ENCODE data around the gene STAMBPL1.
A peak's percentile ranks its signal among the peaks of the same experiment; 100 is the strongest.

The STAMBPL1 gene

GRCh38 chr10:88873757-88874156 lies 6.3 kb upstream of the STAMBPL1 start:
- Histone ChIP-seq H3K4me3 (no peak overlapping the region), H3K27ac (no peak overlapping the region)
- TF ChIP-seq, protein P1, sequence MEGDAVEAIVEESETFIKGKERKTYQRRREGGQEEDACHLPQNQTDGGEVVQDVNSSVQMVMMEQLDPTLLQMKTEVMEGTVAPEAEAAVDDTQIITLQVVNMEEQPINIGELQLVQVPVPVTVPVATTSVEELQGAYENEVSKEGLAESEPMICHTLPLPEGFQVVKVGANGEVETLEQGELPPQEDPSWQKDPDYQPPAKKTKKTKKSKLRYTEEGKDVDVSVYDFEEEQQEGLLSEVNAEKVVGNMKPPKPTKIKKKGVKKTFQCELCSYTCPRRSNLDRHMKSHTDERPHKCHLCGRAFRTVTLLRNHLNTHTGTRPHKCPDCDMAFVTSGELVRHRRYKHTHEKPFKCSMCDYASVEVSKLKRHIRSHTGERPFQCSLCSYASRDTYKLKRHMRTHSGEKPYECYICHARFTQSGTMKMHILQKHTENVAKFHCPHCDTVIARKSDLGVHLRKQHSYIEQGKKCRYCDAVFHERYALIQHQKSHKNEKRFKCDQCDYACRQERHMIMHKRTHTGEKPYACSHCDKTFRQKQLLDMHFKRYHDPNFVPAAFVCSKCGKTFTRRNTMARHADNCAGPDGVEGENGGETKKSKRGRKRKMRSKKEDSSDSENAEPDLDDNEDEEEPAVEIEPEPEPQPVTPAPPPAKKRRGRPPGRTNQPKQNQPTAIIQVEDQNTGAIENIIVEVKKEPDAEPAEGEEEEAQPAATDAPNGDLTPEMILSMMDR (IDR thresholded peaks at IDR 0.05), result no peak
- DNase-seq (ENCODE audit: low spot score), result no peak

GRCh38 chr10:88874281-88874680 lies 5.8 kb upstream of the STAMBPL1 start:
- no peak overlapping the region for H3K27ac ChIP-seq
- no peak overlapping the region for H3K4me3 ChIP-seq
- no peak for DNase-seq (ENCODE audit: low spot score)
- TF ChIP-seq, protein P1 (IDR thresholded peaks at IDR 0.05), result no peak

- Histone ChIP-seq H3K4me3 (no peak overlapping the region), H3K27ac (no peak overlapping the region)
- TF ChIP-seq, protein P1 (IDR thresholded peaks at IDR 0.05), result no peak
- no peak for DNase-seq (ENCODE audit: low spot score)
These were observed 5.0 kb upstream of the STAMBPL1 start for GRCh38 chr10:88875081-88875480.

DNA sequence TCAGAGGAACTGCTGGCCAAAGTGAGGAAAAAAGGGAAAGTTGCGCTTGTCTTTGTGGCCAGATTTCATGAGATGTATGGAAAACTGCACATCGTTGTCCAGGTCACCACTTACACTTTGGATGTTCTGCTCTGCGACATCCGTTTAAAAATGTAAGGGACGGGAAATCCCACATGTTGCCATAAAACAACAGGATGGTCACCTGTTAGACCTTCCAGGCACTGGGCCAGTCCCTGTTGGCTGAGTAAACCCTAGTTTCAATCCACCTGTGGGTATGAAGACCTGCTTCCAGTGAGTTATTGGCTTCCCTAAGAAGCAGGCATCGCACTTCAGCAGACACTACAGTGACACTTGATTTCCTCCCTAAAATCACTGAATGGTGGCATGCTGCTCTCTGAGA lies 2.7 kb upstream of the STAMBPL1 start:
- TF ChIP-seq, protein P1 (IDR thresholded peaks at IDR 0.05), result no peak
- DNase-seq (ENCODE audit: low spot score), result no peak
- H3K4me3 ChIP-seq, result no peak overlapping the region
- no peak overlapping the region for H3K27ac ChIP-seq

GRCh38 chr10:88880282-88881076 lies 434 bp downstream of the STAMBPL1 start:
- TF ChIP-seq, protein P1 (IDR thresholded peaks at IDR 0.05), result no peak
- DNase-seq (ENCODE audit: low spot score), result peak; percentile 86
- Histone ChIP-seq H3K27ac (peak overlapping the region; percentile 75 to 90), H3K4me3 (peak overlapping the region; percentile 95)

DNA sequence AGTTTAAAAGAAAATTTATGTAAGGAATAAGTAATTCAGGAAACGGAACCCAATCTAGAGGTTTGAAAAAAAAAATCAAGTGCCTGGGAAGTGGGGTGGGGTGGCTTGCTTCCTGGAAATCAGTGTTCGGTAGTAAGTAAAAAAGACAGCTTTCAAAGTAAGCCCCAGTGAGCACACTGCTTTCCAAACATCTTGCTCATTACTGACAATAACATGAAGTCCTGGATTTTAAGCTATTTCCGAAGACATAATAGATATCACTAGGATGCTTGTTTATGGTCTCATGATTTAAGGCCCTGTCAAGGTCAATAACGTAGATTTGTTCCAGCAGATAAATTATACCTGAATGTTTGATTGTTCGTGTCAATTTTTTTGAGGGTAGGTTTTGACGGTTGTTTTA lies 1.3 kb downstream of the STAMBPL1 start:
- no peak for DNase-seq (ENCODE audit: low spot score)
- peak overlapping the region; percentile 95 for H3K4me3 ChIP-seq
- peak overlapping the region; percentile 75 to 90 for H3K27ac ChIP-seq
- TF ChIP-seq, protein P1 (IDR thresholded peaks at IDR 0.05), result no peak

Data from coronary artery (tissue), 2 donors.